HPDE6-E6E7 (cell line): ENCODE data around the gene CDR2L.
A peak's percentile ranks its signal among the peaks of the same experiment; 100 is the strongest.
"Not testable (repeated sequence)": the region's sequence is repeated elsewhere in the genome, so short reads cannot be mapped to it uniquely, and the experiment has no call there.

Experiments
- DNase-seq: peaks from one replicate; pipeline ENCODE4 v3.0.0; 2011; ENCODE audit warnings: missing footprints; ENCODE audit errors: extremely low spot score

Gene CDR2L

GRCh38 chr17:75043789-75044188 lies 56.4 kb downstream of the CDR2L start:
- not testable (repeated sequence) for DNase-seq

- DNase-seq: no peak
Measured at GRCh38 chr17:75044716-75045115, 57.3 kb downstream of the CDR2L start.

- not testable (repeated sequence) for DNase-seq
Measured at GRCh38 chr17:75045946-75046406, 58.5 kb downstream of the CDR2L start.

GRCh38 chr17:75046407-75047289 lies 59.2 kb downstream of the CDR2L start, which contains the start of the genes ATP5PD and KCTD2:
Gene ATP5PD, minus strand, starts transcription at chr17:75046969. Its CDS starts 4,319 bp downstream, at chr17:75042650.
Gene KCTD2, plus strand, starts transcription at chr17:75047225. Its CDS starts 26 bp downstream, at chr17:75047251.
- DNase-seq: peak; percentile 97

- no peak for DNase-seq
Measured at GRCh38 chr17:75047398-75048098, 60.1 kb downstream of the CDR2L start.

GRCh38 chr17:75048249-75048878 lies 60.9 kb downstream of the CDR2L start:
- DNase-seq: no peak

GRCh38 chr17:75049057-75049456 lies 61.6 kb downstream of the CDR2L start:
- DNase-seq: no peak

GRCh38 chr17:75049706-75050105 lies 62.3 kb downstream of the CDR2L start:
- DNase-seq: no peak

- DNase-seq: no peak
Measured at GRCh38 chr17:75051941-75052340, 64.5 kb downstream of the CDR2L start.
